ENCODE data around the gene KCNC2. TPM values are rescaled to one million over a fixed set of nuclear protein-coding genes. Genes with fewer than 3 reads are reported as not detected.

The KCNC2 gene
- total RNA-seq, 1 experiment from 2014 or later = not detected

- BruUV-seq (replicated peaks) = no TSS peak
- H3K4me3 ChIP-seq = no peak overlapping the region
Observed at GRCh38 chr12:75207338-75208083, 2.1 kb downstream of the KCNC2 start.

GRCh38 chr12:75205558-75205957 is 4.1 kb downstream of the KCNC2 start:
- intact Hi-C loops (cut with micrococcal nuclease; ENCODE audit: unreplicated experiment) = no loop called here
- no peaks in the 10 kb centered on the region for H3K4me1 ChIP-seq (replicated peaks; ENCODE audit: insufficient read depth)
- no peak for DNase-seq
- H3F3A ChIP-seq (ENCODE audit: insufficient read depth, low read depth) = no peaks in the 10 kb centered on the region
- H3K79me2 ChIP-seq (ENCODE audit: low read depth) = no peaks in the 10 kb centered on the region
- H3K9me3 ChIP-seq (ENCODE audit: insufficient read depth, low read depth) = no peaks in the 10 kb centered on the region
- H3K4me3 ChIP-seq = no peak overlapping the region
- no peak overlapping the region for H2AFZ ChIP-seq
- no peaks in the 10 kb centered on the region for H4K20me1 ChIP-seq (ENCODE audit: insufficient read depth)
- no TSS peak for BruUV-seq (replicated peaks)
- ChIA-PET POLR2A (ENCODE audit: unreplicated experiment) (no interaction called here), CTCF (no interaction called here)
- no peak for TF ChIP-seq CTCF (conservative IDR thresholded peaks at IDR 0.05)
- TF ChIP-seq EZH2 (IDR thresholded peaks at IDR 0.05; ENCODE audit: low read depth) = no peak
- no peak overlapping the region for H3K4me2 ChIP-seq
- no peaks in the 10 kb centered on the region for H3K9me2 ChIP-seq (ENCODE audit: insufficient read depth)
- no peaks in the 10 kb centered on the region for H3K36me3 ChIP-seq (ENCODE audit: low read depth)
- H3K27me3 ChIP-seq (ENCODE audit: insufficient read depth, low read depth) = no peaks in the 10 kb centered on the region
- no peak overlapping the region for H3K27ac ChIP-seq

More at GRCh38 chr12:75207338-75208083, 2.1 kb downstream of the KCNC2 start:
- intact Hi-C loops (cut with micrococcal nuclease; ENCODE audit: unreplicated experiment) = no loop called here
- Histone ChIP-seq H2AFZ (no peak overlapping the region), H3K36me3 (ENCODE audit: low read depth) (no peaks in the 10 kb centered on the region), H3K4me1 (replicated peaks; ENCODE audit: insufficient read depth) (no peaks in the 10 kb centered on the region), H3K4me2 (no peak overlapping the region), H3F3A (ENCODE audit: insufficient read depth, low read depth) (no peaks in the 10 kb centered on the region), H3K27me3 (ENCODE audit: insufficient read depth, low read depth) (no peaks in the 10 kb centered on the region), H3K79me2 (ENCODE audit: low read depth) (no peaks in the 10 kb centered on the region), H4K20me1 (ENCODE audit: insufficient read depth) (no peaks in the 10 kb centered on the region), H3K9me3 (ENCODE audit: insufficient read depth, low read depth) (no peaks in the 10 kb centered on the region), H3K9me2 (ENCODE audit: insufficient read depth) (no peaks in the 10 kb centered on the region), H3K27ac (no peak overlapping the region)
- ChIA-PET CTCF (no interaction called here), POLR2A (ENCODE audit: unreplicated experiment) (no interaction called here)
- DNase-seq = no peak
- TF ChIP-seq CTCF (conservative IDR thresholded peaks at IDR 0.05) = no peak

- no peaks in the 10 kb centered on the region for H4K20me1 ChIP-seq (ENCODE audit: insufficient read depth)
- peak in 1 of 2 experiments; percentile 61 for DNase-seq
- H3F3A ChIP-seq (ENCODE audit: insufficient read depth, low read depth) = no peaks in the 10 kb centered on the region
- H3K4me2 ChIP-seq = no peak overlapping the region
- no peaks in the 10 kb centered on the region for H3K36me3 ChIP-seq (ENCODE audit: low read depth)
- intact Hi-C loops (cut with micrococcal nuclease; ENCODE audit: unreplicated experiment) = no loop called here
- no peaks in the 10 kb centered on the region for H3K9me2 ChIP-seq (ENCODE audit: insufficient read depth)
- BruUV-seq (replicated peaks) = no TSS peak
- peaks cover 15% of the 10 kb centered on the region for H3K4me1 ChIP-seq (replicated peaks; ENCODE audit: insufficient read depth)
- H3K27ac ChIP-seq = no peak overlapping the region
- ChIA-PET CTCF (no interaction called here), POLR2A (ENCODE audit: unreplicated experiment) (interaction anchor here (0.6 kb wide), 1 partner anchor 1363 kb away, joined by 6 read pairs; the partner anchor contains the start of gene OSBPL8)
- no peaks in the 10 kb centered on the region for H3K79me2 ChIP-seq (ENCODE audit: low read depth)
- TF ChIP-seq EZH2 (IDR thresholded peaks at IDR 0.05; ENCODE audit: low read depth) (no peak), CTCF (conservative IDR thresholded peaks at IDR 0.05) (no peak)
- no peaks in the 10 kb centered on the region for H3K27me3 ChIP-seq (ENCODE audit: insufficient read depth, low read depth)
- no peak overlapping the region for H2AFZ ChIP-seq
- H3K4me3 ChIP-seq = no peak overlapping the region
- H3K9me3 ChIP-seq (ENCODE audit: insufficient read depth, low read depth) = peaks cover 3% of the 10 kb centered on the region; the same call in 1 of the 2 replicates
Observed at GRCh38 chr12:75196865-75197264, 12.8 kb downstream of the KCNC2 start.
